ENCODE data around the gene ZC3H6.
"Not testable (repeated sequence)": the region's sequence is repeated elsewhere in the genome, so short reads cannot be mapped to it uniquely, and the experiment has no call there.

ZC3H6 gene

GRCh38 chr2:112282066-112282465 is 6.7 kb downstream of the ZC3H6 start:
- FAIRE-seq, result not testable (repeated sequence)

DNA sequence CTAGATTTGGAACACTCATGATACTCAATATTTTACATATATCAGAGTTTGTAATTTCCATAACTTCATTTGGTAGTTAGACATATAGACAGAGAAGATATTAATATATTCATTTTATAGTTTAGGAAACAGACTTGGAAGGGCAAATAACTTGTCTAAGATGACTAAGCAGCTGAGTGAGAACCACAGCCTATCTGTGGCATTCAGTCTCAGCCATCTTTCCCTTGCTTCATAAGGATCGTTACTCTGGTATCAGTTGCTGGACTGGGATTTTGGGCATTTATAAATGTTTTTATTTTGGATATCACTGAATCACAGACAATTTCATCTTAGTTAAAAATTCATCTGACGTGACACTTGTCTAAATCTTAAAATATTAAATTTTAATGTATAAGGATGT is 8.1 kb downstream of the ZC3H6 start:
- FAIRE-seq, result not testable (repeated sequence)

GRCh38 chr2:112290088-112290487 is 14.7 kb downstream of the ZC3H6 start:
- no peak for FAIRE-seq

DNA sequence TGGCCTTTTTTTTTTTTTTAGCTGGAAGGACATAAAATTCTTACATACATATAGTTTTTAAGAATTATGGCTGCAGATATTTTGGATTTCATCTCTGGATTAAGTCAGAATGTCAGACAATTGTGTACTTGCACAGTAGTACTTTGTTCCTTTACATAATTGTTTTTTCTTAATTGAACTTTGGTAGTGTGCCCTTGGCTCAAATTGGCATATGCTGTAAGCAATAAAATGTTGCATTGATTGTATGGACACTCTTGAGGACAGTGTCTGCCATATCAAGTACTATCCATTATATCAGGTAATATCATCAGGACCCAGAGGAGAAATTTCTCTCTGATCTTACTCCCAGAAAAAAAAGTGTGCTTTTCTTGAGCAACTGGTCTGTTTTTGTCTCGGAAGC is 15.3 kb downstream of the ZC3H6 start:
- FAIRE-seq, result no peak

- no peak for FAIRE-seq
Observed at GRCh38 chr2:112293636-112294401, 18.4 kb downstream of the ZC3H6 start.

DNA sequence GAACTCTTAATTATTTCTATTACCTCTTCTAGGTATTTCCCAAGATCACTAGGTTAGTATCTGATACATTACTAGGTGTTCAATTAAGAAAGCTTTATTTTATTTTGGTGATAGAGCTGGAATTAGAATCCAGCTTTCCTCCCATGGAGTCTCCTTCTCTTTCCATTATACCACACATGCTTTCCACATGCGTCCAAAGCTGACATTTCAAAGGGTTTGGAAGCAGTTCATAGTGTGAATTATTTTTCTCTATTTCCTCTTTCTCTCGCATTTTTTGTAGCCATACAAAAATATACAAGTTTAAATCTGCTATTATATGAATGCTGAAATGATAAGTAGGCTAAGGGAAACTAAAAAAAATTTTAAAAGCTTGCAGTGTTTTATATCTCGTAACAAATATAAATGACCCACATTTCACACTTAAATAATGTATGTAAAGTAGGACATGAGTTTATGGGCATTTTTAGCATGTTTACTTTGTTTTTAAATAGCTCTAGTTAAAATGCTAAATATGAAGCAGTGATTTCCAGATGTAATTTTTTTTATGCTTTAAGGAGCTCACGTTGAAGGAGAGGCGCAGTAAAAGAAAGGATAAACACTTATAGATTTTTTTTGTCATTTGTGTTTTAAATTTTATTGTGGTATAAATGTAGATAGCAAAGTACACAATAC is 20.1 kb downstream of the ZC3H6 start:
- FAIRE-seq, result no peak

- peak; percentile 39 for FAIRE-seq
Observed at GRCh38 chr2:112296407-112296806, 21.0 kb downstream of the ZC3H6 start.

DNA sequence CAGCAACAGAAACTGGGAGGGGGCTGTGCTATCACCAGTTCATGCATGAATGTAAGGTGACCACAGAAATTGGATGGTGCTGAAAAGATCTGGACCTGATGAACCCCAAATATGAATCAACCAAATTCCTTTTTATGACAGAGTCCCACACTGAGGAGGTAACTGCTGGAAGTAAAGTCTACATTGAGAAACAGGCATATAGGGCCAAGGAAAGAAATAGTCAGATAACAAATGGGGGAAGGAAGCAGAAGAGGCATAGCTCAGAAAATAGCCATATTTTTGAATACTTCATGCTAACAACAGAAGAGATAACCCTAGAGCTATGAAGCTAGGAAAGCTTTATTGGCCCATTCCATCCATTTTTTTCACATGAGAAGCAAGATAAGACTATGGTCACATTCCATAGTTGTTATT is 25.8 kb downstream of the ZC3H6 start:
- no peak for FAIRE-seq

DNA sequence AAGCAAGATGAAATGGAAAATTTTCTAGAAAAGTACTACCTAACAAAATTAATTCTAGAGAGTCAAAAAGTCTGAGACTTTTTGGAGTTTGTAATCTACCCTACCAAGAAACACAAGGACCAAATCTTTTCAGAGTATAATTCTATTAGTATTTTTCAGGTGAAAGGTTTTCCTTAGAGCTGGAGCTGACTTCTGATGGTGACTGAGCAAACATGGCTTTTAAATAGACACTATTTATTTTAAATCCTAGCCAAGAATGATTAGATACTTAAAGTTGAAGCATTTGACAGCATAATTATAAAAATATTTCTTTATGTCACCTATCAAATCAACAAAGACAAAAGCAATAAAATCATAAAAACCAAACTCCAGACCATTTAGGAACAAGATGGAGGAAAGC is 26.6 kb downstream of the ZC3H6 start:
- FAIRE-seq, result no peak

DNA sequence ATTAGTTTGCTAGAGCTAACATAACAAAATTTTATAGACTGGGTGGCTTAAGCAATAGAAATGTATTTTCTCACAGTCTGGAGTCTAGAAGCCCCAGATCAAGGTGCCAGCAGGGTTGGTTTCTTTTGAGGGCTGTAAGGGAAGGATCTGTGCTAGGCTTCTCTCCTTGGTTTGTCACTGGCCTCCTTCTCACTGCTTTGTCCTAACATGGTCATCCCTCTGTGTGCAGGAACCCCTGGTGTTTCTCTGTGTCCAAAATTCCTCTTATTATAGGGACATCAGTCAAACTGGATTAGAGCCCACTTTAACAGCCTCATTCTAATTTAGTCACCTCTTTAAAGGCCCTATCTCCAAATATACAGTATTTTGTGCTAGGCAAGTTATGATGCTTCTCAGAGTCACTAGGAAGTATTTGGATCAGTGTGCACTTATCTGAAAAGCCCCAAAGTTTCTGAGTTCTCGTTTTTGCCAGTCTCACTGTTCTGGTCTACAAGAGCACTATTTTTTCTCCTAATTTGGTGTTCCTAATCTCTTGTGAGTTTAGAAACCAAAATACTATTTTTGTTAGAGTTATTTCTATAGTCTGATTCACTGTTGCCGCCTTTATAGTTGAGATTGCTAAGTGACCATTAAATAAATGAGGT is 29.0 kb downstream of the ZC3H6 start:
- FAIRE-seq, result peak; percentile 36

GRCh38 chr2:112305132-112305531 is 29.7 kb downstream of the ZC3H6 start:
- FAIRE-seq, result peak; percentile 11

- FAIRE-seq, result no peak
Observed at GRCh38 chr2:112310906-112311305, 35.5 kb downstream of the ZC3H6 start.

GRCh38 chr2:112311932-112312331 is 36.5 kb downstream of the ZC3H6 start:
- peak; percentile 39 for FAIRE-seq

DNA sequence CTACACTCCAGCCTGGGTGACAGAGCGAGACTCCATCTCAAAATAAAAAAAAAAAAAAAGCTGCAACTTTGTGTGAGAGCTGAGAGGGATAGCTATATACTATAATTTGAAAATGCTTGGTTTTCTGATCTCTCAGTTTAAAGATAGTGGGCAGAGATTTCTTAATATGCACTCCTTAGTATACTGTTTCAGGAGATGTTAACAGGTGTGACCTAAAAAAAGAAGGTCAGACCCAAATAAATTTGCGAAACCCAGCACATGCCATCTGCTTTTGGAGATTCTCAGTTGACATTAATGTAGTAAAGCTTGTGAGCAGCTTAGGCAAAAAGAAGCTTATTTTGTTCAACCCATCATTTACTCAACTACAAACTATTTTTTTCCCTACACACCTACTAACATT is 37.4 kb downstream of the ZC3H6 start:
- FAIRE-seq, result no peak

DNA sequence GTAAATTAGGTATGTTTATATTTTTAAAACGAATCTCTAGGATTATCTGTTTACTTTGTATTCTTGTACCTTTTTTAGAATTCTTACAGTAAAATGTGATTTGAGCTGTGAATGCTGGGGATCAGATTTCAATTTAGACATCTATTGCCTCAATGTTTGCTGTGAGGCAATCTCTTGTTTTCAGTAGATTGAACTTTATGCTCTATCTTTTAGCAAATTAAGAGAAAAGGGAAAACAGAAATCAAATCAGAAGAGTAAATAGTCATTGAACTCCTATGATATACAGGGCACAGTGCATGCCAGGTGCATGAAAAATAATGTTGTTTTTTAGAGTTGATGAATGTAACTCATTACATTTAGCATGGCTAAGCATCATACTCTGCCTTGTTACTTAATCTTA is 39.5 kb downstream of the ZC3H6 start:
- no peak for FAIRE-seq

- no peak for FAIRE-seq
Observed at GRCh38 chr2:112317303-112318158, 42.1 kb downstream of the ZC3H6 start.

GRCh38 chr2:112318515-112318914 is 43.1 kb downstream of the ZC3H6 start:
- FAIRE-seq, result no peak

- FAIRE-seq, result peak; percentile 52
Observed at GRCh38 chr2:112321375-112322320, 46.3 kb downstream of the ZC3H6 start.

- no peak for FAIRE-seq
Observed at GRCh38 chr2:112322919-112323318, 47.5 kb downstream of the ZC3H6 start.

DNA sequence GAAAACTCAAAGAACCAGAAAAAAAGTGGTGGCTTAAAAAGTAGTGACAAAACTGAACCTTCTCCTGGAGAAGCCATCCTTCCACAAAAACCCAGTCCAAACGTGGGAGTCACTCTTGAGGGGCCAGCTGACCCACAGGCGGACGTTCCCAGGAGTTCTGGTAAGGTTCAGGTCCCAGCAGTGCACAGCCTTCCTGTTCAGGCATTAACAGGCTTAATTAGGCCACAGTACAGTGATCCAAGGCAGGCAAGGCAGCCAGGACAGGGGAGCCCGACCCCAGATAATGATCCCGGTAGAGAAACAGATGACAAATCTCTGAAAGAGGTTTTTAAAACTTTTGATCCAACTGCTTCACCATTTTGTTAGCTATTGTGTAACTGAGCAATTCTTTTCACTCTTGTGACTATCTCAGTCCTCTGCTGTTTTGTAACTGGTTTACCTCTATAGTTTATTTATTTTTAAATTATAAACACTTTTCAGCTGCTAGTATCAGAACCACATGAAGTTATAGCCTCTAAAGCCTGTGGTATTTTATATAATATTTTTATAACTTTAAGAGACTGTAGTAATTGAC is 56.8 kb downstream of the ZC3H6 start:
- FAIRE-seq, result no peak

- no peak for FAIRE-seq
Observed at GRCh38 chr2:112335600-112335999, 60.2 kb downstream of the ZC3H6 start.
